M059J (cell line): ENCODE results near the gene SANBR. TPM values are rescaled to one million over a fixed set of nuclear protein-coding genes. Genes with fewer than 3 reads are reported as not detected.

Source experiments
- DNase-seq: peaks from one replicate; pipeline ENCODE4 v3.0.0-alpha.2; 2012; ENCODE audit warnings: low read depth
- total RNA-seq: library from RNA; depleted of rRNA; stranded (reverse); fragments of >200 nt; shearing (Covaris generic); gene quantifications from 2 replicates; pipeline ENCODE4 v1.2.3, GENCODE V29; 2014; rRNA removed

The SANBR gene
- total RNA-seq, 1 experiment from 2014 or later: 10.6 TPM

GRCh38 chr2:61089797-61090196, 24.1 kb downstream of the SANBR start:
- DNase-seq: no peak

GRCh38 chr2:61090386-61090921, 24.8 kb downstream of the SANBR start:
- DNase-seq: no peak

- no peak for DNase-seq
These were observed 25.8 kb downstream of the SANBR start for GRCh38 chr2:61091485-61091884.

GRCh38 chr2:61096438-61096837, 30.8 kb downstream of the SANBR start:
- no peak for DNase-seq

GRCh38 chr2:61100801-61101200, 35.1 kb downstream of the SANBR start:
- no peak for DNase-seq

- no peak for DNase-seq
These were observed 43.6 kb downstream of the SANBR start for GRCh38 chr2:61109291-61109690.

GRCh38 chr2:61111708-61112107, 46.0 kb downstream of the SANBR start:
- no peak for DNase-seq

- DNase-seq: no peak
These were observed 48.5 kb downstream of the SANBR start for GRCh38 chr2:61114147-61114546.

Other genes starting within 250 kb of the SANBR start
- 1.4 and 3.7 TPM in 2 replicates for gene REL, start 184.3 kb upstream of the SANBR start, total RNA-seq
- gene PEX13, start 48.2 kb upstream of the SANBR start, total RNA-seq: 47.8 and 59.4 TPM in 2 replicates
- 5.7 and 6.8 TPM in 2 replicates for gene PUS10, start 47.6 kb upstream of the SANBR start, total RNA-seq
- 13.0 and 23.0 TPM in 2 replicates for gene C2orf74, start 96.3 kb downstream of the SANBR start, total RNA-seq